Esophagus squamous epithelium (tissue), 5 donors: ENCODE data around the gene REC114. TPM values are rescaled to one million over a fixed set of nuclear protein-coding genes. Genes with fewer than 3 reads are reported as not detected.

Experiments used
- DNase-seq: peaks from one replicate; lab custom pipeline; 2025; lab: John Stamatoyannopoulos, UW
- H3K27ac ChIP-seq, 4 donors: fragments of 200-600 bp; sonication (generic); one replicate each; pipeline ENCODE4 v1.5.1; 2016 to 2019; ENCODE audit warnings: mild to moderate bottlenecking in 1 of 4
- H3K27me3 ChIP-seq, 4 donors: fragments of 200-600 bp; sonication (generic); 1 replicate in 3 of 4; 2 replicates in 1 of 4; pipeline versions ENCODE4 v1.5.1 to v1.6.0; 2017 to 2021; ENCODE audit warnings: antibody characterized with exemption in 1 of 4
- H3K36me3 ChIP-seq, 3 donors: fragments of 200-600 bp; sonication (generic); one replicate each; pipeline ENCODE4 v1.5.1; 2016 to 2019
- H3K4me1 ChIP-seq, 3 donors: fragments of 200-600 bp; sonication (generic); one replicate each; pipeline ENCODE4 v1.5.1; 2017 to 2019
- H3K4me3 ChIP-seq, 4 donors: fragments of 200-600 bp; sonication (generic); 1 replicate in 3 of 4; 2 replicates in 1 of 4; pipeline ENCODE4 v1.5.1; 2016 to 2019; ENCODE audit warnings: mild to moderate bottlenecking in 2 of 4, moderate library complexity in 1 of 4
- H3K9me3 ChIP-seq, 3 donors: fragments of 200-600 bp; sonication (generic); one replicate each; pipeline ENCODE4 v1.5.1; 2016 to 2019
- CTCF ChIP-seq, 6 experiments: fragments of 450-650 bp in 4 of 6; fragments of 200-600 bp in 2 of 6; sonication (generic) in 2 of 6; IDR thresholded peaks; one replicate each; pipeline ENCODE4 v1.5.1; 2016 to 2019; ENCODE audit warnings: antibody characterized with exemption in 6 of 6, mild to moderate bottlenecking in 4 of 6, moderate library complexity in 4 of 6
- POLR2A ChIP-seq, 4 donors: fragments of 450-650 bp; IDR thresholded peaks; one replicate each; pipeline ENCODE4 v1.6.1; 2017; ENCODE audit warnings: antibody characterized with exemption in 4 of 4, mild to moderate bottlenecking in 4 of 4, moderate library complexity in 3 of 4
- WGBS, 2 donors: methylation state at CpG; one replicate each; pipeline ENCODE4 v1.1.5; 2018; 5-methylcytosine and 5-hydroxymethylcytosine counted together
- intact Hi-C: fragments of 100-400 bp; cut with DNase I; formaldehyde crosslinking; loops from one replicate; pipeline ENCODE4 v1.15.0; 2022
- total RNA-seq, 4 donors: library from RNA; depleted of rRNA; stranded (reverse); fragments of >200 nt; gene quantifications; one replicate each; pipeline ENCODE4 v1.1.0, GENCODE V29; 2016
- donor health status: DM: yes; HTN: yes; CAD: no.

REC114 gene
- total RNA-seq, 4 donors from 2014 or later, result not detected

GRCh38 chr15:73567020-73567419, 124.1 kb downstream of the REC114 start:
- no peak for DNase-seq
- WGBS, 2 donors, result 69 to 92% methylated on average over 1 of the region's 1 CpG
- peaks cover 5 to 100% (median 26%) of the 10 kb centered on the region in 3 donors for H3K36me3 ChIP-seq
- TF ChIP-seq CTCF (IDR thresholded peaks at IDR 0.05), result no peak
- no peak for TF ChIP-seq POLR2A (IDR thresholded peaks at IDR 0.05)
- intact Hi-C loops, result no loop called here
- H3K9me3 ChIP-seq, result no peaks in the 10 kb centered on the region
- H3K27ac ChIP-seq, result no peak overlapping the region
- H3K4me1 ChIP-seq, result peaks cover 0 to 27% (median 0%) of the 10 kb centered on the region in 3 donors
- H3K27me3 ChIP-seq, result no peaks in the 10 kb centered on the region
- no peak overlapping the region for H3K4me3 ChIP-seq

- TF ChIP-seq CTCF (IDR thresholded peaks at IDR 0.05) (no peak), POLR2A (IDR thresholded peaks at IDR 0.05) (no peak)
- H3K27me3 ChIP-seq, result no peaks in the 10 kb centered on the region
- peaks cover 16 to 100% (median 26%) of the 10 kb centered on the region in 3 donors for H3K36me3 ChIP-seq
- intact Hi-C loops, result no loop called here
- H3K4me3 ChIP-seq, result no peak overlapping the region
- no peaks in the 10 kb centered on the region for H3K9me3 ChIP-seq
- 77 to 79% methylated on average over 7 of the region's 7 CpGs for WGBS, 2 donors
- no peak overlapping the region for H3K27ac ChIP-seq
- H3K4me1 ChIP-seq, result peaks cover 0 to 43% (median 4%) of the 10 kb centered on the region in 3 donors
- no peak for DNase-seq
Measured at GRCh38 chr15:73568564-73569280, 125.8 kb downstream of the REC114 start.

GRCh38 chr15:73569361-73569760, 126.4 kb downstream of the REC114 start:
- no peak for DNase-seq
- Histone ChIP-seq H3K4me1 (peaks cover 0 to 43% (median 8%) of the 10 kb centered on the region in 3 donors), H3K9me3 (no peaks in the 10 kb centered on the region), H3K27me3 (no peaks in the 10 kb centered on the region), H3K27ac (no peak overlapping the region), H3K4me3 (no peak overlapping the region), H3K36me3 (peaks cover 16 to 96% (median 26%) of the 10 kb centered on the region in 3 donors)
- no peak for TF ChIP-seq POLR2A (IDR thresholded peaks at IDR 0.05)
- TF ChIP-seq CTCF (IDR thresholded peaks at IDR 0.05), result no peak
- WGBS, 2 donors, result 90% methylated on average over 3 of the region's 3 CpGs; no CpG with 5 or more reads in 1 of the 2 donors
- intact Hi-C loops, result no loop called here

GRCh38 chr15:73570355-73571032, 127.5 kb downstream of the REC114 start:
- Histone ChIP-seq H3K27ac (no peak overlapping the region), H3K36me3 (peaks cover 16 to 92% (median 26%) of the 10 kb centered on the region in 3 donors)
- intact Hi-C loops, result no loop called here

More at GRCh38 chr15:73570355-73571032, 127.5 kb downstream of the REC114 start:
- H3K4me3 ChIP-seq, result no peak overlapping the region
- H3K27me3 ChIP-seq, result no peaks in the 10 kb centered on the region
- peaks cover 0 to 45% (median 8%) of the 10 kb centered on the region in 3 donors for H3K4me1 ChIP-seq
- no peaks in the 10 kb centered on the region for H3K9me3 ChIP-seq
- TF ChIP-seq CTCF (IDR thresholded peaks at IDR 0.05) (no peak), POLR2A (IDR thresholded peaks at IDR 0.05) (no peak)
- 69 to 88% methylated on average over 6 to 7 of the region's 7 CpGs for WGBS, 2 donors
- no peak for DNase-seq
